GM06990 (cell line): ENCODE results near the gene DIP2A.

Experiments
- DNase-seq: peaks from one replicate; pipeline ENCODE4 v3.0.0-alpha.2; 2011; ENCODE audit not compliant: insufficient read length; ENCODE audit errors: extremely low read depth
- H3K27me3 ChIP-seq: replicated peaks from 2 replicates; pipeline ENCODE4 v1.6.0; 2011; ENCODE audit warnings: low read length; ENCODE audit not compliant: control insufficient read depth, insufficient read depth
- H3K36me3 ChIP-seq: 2 replicates; pipeline ENCODE4 v1.5.1; 2011; ENCODE audit warnings: low read length; ENCODE audit not compliant: control insufficient read depth, insufficient read depth
- H3K4me3 ChIP-seq: replicated peaks from 2 replicates; pipeline ENCODE4 v1.5.1; 2011; ENCODE audit warnings: low read depth, mild to moderate bottlenecking, control low read depth, low read length
- TF ChIP-seq, protein P1 (sequence below): IDR thresholded peaks from 2 replicates; pipeline ENCODE4 v1.5.1; 2011; ENCODE audit warnings: low read length, control low read depth, mild to moderate bottlenecking, inconsistent platforms; ENCODE audit not compliant: insufficient read depth, poor library complexity, severe bottlenecking

DIP2A gene

DNA sequence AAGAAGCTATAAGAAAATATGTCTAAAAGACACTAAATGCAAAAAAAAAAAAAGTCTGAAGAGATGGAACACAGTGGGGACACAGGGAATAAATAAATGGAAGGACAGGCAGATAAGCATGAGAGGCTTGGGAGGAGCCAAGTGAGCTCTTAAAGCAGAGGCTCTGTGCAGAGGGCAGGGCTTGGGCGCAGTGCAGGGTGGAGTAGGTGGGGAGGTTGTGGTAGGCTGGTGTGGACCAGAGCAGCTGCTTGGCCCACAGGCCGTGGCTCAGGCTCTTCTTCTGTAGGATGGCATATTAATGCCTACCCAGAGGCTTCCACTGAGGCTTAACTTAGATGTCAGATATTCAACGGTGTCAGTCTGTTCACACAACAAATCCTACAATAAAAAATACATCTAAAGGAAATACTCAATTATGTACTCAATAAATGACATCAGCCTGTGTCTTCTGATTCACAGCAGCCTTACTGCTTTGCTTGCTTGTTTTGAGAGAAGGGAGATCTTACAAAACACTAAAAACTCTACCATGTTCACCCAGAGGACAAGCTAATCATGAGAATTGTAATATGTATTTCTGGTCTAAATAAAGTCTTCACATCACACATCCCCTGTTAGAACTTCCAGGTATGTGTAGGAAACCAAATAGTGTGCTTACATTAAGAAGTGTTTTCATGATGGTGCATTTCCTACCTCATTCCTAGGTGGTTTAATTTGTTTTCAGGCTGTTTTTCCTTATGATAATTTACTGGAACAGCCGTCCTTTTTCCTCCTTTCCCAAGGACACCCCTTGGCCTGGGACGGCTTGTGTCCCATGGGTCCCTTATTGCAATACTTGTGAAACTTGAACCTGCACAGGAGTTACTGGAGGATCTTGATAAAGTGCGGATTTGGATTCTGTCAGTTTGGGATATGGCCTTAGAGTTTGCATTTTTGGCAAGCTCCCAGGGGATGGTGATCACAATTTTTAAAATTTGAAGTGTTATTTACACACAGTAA is 24.9 kb downstream of the DIP2A start:
- Histone ChIP-seq H3K27me3 (no peaks in the 10 kb centered on the region), H3K36me3 (no peaks in the 10 kb centered on the region; the same call in none of the 2 replicates), H3K4me3 (no peak overlapping the region)
- no peak for DNase-seq
- TF ChIP-seq, protein P1, sequence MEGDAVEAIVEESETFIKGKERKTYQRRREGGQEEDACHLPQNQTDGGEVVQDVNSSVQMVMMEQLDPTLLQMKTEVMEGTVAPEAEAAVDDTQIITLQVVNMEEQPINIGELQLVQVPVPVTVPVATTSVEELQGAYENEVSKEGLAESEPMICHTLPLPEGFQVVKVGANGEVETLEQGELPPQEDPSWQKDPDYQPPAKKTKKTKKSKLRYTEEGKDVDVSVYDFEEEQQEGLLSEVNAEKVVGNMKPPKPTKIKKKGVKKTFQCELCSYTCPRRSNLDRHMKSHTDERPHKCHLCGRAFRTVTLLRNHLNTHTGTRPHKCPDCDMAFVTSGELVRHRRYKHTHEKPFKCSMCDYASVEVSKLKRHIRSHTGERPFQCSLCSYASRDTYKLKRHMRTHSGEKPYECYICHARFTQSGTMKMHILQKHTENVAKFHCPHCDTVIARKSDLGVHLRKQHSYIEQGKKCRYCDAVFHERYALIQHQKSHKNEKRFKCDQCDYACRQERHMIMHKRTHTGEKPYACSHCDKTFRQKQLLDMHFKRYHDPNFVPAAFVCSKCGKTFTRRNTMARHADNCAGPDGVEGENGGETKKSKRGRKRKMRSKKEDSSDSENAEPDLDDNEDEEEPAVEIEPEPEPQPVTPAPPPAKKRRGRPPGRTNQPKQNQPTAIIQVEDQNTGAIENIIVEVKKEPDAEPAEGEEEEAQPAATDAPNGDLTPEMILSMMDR, result no peak

DNA sequence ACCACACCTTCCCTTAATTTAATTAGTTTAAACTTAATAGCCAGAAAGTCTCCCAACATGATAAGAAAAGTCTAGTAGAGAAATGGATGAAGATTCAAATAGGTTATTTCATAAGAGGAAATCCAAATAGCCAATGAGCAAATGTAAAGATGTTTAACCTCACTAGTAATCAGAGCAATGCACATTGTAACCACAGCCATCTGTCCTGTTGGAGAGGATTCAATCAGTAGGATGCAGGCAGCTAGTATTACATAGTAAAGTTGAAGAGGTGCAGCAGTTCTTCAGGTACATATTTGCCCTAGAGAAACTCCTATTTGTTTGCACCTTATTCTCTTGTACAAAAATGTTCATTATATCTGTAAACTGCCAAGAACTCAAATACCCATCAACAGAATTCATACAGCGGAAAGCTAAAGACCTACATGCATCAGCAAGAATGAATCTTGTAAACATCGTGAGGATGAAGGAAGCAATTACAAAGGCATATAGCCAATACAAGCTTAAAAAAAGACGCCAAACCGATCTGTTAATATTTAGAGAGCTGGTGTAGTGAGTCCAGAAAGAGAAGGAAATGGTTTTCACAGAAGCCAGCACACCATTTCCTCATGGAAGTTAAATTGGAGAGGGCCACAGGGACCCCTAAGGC is 27.9 kb downstream of the DIP2A start:
- TF ChIP-seq, protein P1, result no peak

DNA sequence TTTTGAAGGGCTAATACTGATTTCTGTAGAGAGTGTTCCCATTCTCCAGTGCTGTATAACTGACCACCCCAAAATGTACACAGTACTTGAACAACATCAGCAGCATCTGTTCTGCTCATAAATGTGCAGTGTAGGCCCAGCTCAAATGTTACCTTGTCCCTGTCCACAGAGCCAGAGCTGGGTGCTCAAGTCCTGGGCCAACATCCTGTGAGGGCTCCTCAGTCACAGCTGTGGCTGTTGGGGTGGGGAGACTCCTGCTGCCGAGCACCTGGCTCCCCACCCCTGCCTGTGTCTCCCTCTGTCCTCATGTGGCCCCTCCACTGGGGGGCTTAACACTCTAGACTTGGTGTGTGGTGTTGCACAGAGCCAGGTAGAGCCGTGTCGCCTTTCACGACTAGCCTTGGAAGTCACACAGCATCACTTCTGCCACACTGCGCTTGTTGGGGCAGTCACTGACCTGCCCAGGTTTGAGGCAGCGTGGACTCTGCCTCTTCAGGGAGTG is 30.5 kb downstream of the DIP2A start:
- H3K4me3 ChIP-seq, result no peak overlapping the region
- peaks cover 2% of the 10 kb centered on the region for H3K36me3 ChIP-seq
- H3K27me3 ChIP-seq, result no peaks in the 10 kb centered on the region
- no peak for DNase-seq
- TF ChIP-seq, protein P1, result no peak

More for the DNA sequence above, 27.9 kb downstream of the DIP2A start:
- no peaks in the 10 kb centered on the region; the same call in none of the 2 replicates for H3K36me3 ChIP-seq
- H3K4me3 ChIP-seq, result no peak overlapping the region
- H3K27me3 ChIP-seq, result no peaks in the 10 kb centered on the region
- no peak for DNase-seq

DNA sequence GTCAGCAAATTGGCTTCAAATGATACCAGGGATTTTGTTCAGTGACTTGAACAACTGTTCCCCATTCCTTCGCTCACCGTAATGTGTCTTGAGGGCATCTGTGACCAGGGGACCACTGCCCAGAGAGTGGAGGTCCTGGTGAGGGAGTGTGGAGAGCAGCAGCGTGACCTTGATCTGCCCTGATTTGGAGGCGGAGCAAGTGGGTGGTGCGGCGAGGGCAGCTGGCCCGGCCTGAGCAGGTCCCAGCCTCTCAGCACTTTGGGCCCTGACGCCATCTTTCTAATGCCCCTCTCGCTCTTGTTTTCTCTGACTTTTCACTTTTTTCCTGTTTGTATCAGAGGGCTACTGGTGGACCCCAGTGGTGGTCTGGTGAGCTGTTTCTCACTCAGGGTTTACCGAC is 31.1 kb downstream of the DIP2A start:
- H3K4me3 ChIP-seq, result no peak overlapping the region
- DNase-seq, result no peak
- TF ChIP-seq, protein P1, result no peak
- H3K27me3 ChIP-seq, result no peaks in the 10 kb centered on the region
- H3K36me3 ChIP-seq, result peaks cover 2% of the 10 kb centered on the region

DNA sequence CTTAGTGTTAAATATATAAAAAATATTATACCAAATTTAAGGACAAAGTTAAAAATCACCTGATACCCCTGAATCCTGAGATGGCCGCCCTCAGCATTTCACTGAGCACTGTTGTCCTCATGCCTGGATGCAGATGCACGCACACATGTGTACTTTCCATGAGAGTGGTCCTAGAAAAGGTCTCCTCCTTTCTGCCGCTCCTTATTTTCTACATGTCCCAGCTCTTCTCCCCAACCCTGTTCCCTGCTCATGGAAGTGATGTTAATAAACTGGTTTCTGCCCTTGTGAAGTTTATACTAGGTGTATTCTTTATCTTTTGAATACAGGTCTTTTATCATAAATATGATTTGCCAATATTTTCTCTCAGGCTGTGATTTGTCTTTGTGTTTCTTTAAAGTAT is 32.9 kb downstream of the DIP2A start:
- DNase-seq, result no peak
- Histone ChIP-seq H3K27me3 (no peaks in the 10 kb centered on the region), H3K36me3 (peaks cover 2% of the 10 kb centered on the region), H3K4me3 (no peak overlapping the region)
- TF ChIP-seq, protein P1, result no peak
